ENCODE results near the gene DCLK1.

DNA sequence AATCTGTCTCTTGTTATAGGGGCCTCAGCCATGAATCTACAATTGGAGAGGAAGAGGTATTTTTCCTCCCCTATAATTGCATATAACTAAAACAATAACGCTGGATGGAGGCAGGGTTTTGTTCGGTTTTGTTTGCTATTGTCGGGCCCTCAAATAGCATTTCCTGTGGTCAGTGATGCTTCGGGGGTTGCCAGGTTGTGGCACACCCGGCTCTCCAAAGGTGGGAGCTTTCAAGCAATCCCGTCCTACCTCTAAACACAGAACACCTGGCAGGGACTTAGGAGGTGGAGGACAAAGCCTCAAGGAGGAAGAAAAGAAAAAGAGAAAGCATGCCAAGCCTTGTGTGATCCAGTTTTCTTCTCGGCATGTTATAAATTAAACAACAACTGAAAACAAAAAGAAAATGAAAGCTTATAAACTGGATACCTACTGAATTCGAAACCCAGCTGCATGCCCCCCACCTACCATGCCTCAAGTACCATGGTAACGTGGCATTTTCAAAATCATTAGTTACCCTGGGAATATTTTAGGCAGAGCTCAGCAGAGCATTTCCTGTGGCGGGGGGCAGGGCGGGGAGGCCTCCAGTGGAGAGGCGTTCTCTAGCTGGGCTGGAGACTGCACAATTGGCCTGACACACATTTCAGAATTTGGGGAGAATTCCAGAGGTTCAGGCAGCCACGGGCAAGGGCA lies 213.8 kb downstream of the DCLK1 start:
- TF ChIP-seq CTCF (IDR thresholded peaks at IDR 0.05) (no peak), POLR2A (IDR thresholded peaks at IDR 0.05) (no peak), POLR2AphosphoS5 (IDR thresholded peaks at IDR 0.05; ENCODE audit: insufficient read depth in 1 of 2, low read depth in 1 of 2) (no peak)

Measured in vagina (tissue), 2 donors.